Mucosa of descending colon (tissue), 3 donors: ENCODE measurements around the gene LRRC27. TPM values are rescaled to one million over a fixed set of nuclear protein-coding genes. Genes with fewer than 3 reads are reported as not detected.

ENCODE experiments used
- ATAC-seq: fragments of 200-7000 bp; cut with Tn5 transposase; one replicate; pipeline ENCODE4 v1.9.1; 2020; ENCODE audit warnings: mild to moderate bottlenecking, moderate library complexity
- DNase-seq, 3 donors: peaks; one replicate each; pipeline ENCODE4 v3.0.0-alpha.2; 2020
- H3K36me3 ChIP-seq: fragments of 200-600 bp; one replicate; pipeline ENCODE4 v1.8.0; 2021; ENCODE audit warnings: low read depth, mild to moderate bottlenecking
- H3K4me1 ChIP-seq: fragments of 200-600 bp; one replicate; pipeline ENCODE4 v1.8.0; 2021; ENCODE audit warnings: low read depth, mild to moderate bottlenecking
- H3K4me3 ChIP-seq: fragments of 200-600 bp; one replicate; pipeline ENCODE4 v1.8.0; 2021; ENCODE audit warnings: mild to moderate bottlenecking
- H3K9me3 ChIP-seq: fragments of 200-600 bp; one replicate; pipeline ENCODE4 v1.8.0; 2021; ENCODE audit warnings: mild to moderate bottlenecking
- intact Hi-C, 2 donors: fragments of 100-400 bp; cut with DNase I in 1 of 2; cut with micrococcal nuclease in 1 of 2; formaldehyde crosslinking; loops; one replicate each; pipeline versions ENCODE4 v1.11.0 to v1.11.1; 2022; cut with DNase I, micrococcal nuclease
- total RNA-seq, 3 donors: library from RNA; stranded (reverse); fragmentation: NEBNext Ultra II Directional in 2 of 3; extraction: Animal tissue kit (Norgen Biotek cat#: 25700) in 2 of 3; gene quantifications; one replicate each; pipeline versions ENCODE4 v1.2.1 to v1.2.4, GENCODE V29; 2021 to 2023
- TF ChIP-seq, protein P1 (sequence below): fragments of 200-600 bp; IDR thresholded peaks from one replicate; pipeline ENCODE4 v1.8.0; 2022; ENCODE audit warnings: antibody characterized with exemption, mild to moderate bottlenecking
- donor health status: DM: no; HTN: no; CAD: no; lungs with moderate emphysema.
- donor health status: DM: no; HTN: no; CAD: no.
- donor health status: DM: no; HTN: yes; CAD: no.

Gene LRRC27
- total RNA-seq, 3 donors from 2014 or later: 6.9 to 12.2 (median 11.1) TPM

GRCh38 chr10:132329565-132330485, 2.2 kb upstream of the LRRC27 start:
- ATAC-seq (no peak), DNase-seq (peak in 1 of 3 donors; percentile 30)
- H3K36me3 ChIP-seq: no peaks in the 10 kb centered on the region
- H3K4me3 ChIP-seq: no peak overlapping the region
- intact Hi-C loops: no loop called here
- peaks cover 10% of the 10 kb centered on the region for H3K4me1 ChIP-seq
- no peaks in the 10 kb centered on the region for H3K9me3 ChIP-seq
- TF ChIP-seq, protein P1, sequence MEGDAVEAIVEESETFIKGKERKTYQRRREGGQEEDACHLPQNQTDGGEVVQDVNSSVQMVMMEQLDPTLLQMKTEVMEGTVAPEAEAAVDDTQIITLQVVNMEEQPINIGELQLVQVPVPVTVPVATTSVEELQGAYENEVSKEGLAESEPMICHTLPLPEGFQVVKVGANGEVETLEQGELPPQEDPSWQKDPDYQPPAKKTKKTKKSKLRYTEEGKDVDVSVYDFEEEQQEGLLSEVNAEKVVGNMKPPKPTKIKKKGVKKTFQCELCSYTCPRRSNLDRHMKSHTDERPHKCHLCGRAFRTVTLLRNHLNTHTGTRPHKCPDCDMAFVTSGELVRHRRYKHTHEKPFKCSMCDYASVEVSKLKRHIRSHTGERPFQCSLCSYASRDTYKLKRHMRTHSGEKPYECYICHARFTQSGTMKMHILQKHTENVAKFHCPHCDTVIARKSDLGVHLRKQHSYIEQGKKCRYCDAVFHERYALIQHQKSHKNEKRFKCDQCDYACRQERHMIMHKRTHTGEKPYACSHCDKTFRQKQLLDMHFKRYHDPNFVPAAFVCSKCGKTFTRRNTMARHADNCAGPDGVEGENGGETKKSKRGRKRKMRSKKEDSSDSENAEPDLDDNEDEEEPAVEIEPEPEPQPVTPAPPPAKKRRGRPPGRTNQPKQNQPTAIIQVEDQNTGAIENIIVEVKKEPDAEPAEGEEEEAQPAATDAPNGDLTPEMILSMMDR: no peak

DNA sequence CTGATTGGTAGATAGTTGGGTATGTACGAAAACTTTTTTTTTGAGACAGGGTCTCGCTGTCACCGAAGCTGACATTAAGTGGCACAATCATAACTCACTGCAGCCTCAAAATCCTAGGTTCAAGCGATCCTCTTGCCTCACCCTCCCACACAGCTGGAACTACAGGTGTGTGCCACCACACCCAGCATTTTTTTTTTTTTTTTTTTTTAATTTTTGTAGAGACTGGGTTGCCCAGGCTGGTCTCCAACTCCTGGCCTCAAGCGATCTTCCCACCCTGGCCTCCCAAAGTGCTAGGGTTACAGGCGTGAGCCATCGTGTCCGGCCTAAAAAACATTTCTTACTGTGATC, 1.5 kb upstream of the LRRC27 start:
- H3K4me3 ChIP-seq: no peak overlapping the region
- ATAC-seq (no peak), DNase-seq (no peak)
- intact Hi-C loops: no loop called here
- H3K36me3 ChIP-seq: no peaks in the 10 kb centered on the region
- H3K4me1 ChIP-seq: peaks cover 10% of the 10 kb centered on the region
- no peaks in the 10 kb centered on the region for H3K9me3 ChIP-seq
- TF ChIP-seq, protein P1: no peak

DNA sequence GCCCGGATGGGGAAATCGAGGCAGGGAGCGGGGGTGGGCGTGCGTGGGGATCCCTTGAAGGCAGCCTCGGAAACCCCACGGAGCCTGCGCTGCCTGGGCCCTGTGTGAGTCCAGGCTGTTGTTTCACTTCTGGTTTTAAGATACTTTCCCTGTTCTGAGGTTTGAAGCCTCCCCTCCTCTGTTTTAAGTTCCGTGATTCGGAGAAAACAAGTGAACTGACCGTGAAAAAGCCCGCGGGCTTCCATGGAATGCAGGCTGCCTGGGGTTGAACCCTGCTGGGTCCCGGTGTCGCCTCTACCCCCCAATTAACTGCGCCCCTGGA, 401 bp downstream of the LRRC27 start:
- ATAC-seq (peak; percentile 39), DNase-seq (no peak)
- intact Hi-C loops: no loop called here
- H3K4me1 ChIP-seq: peaks cover 10% of the 10 kb centered on the region
- TF ChIP-seq, protein P1: no peak
- peak overlapping the region; percentile 41 for H3K4me3 ChIP-seq
- no peaks in the 10 kb centered on the region for H3K36me3 ChIP-seq
- no peaks in the 10 kb centered on the region for H3K9me3 ChIP-seq

- TF ChIP-seq, protein P1: no peak
- Histone ChIP-seq H3K4me1 (peaks cover 10% of the 10 kb centered on the region), H3K4me3 (no peak overlapping the region), H3K36me3 (no peaks in the 10 kb centered on the region), H3K9me3 (no peaks in the 10 kb centered on the region)
- no peak for ATAC-seq
- intact Hi-C loops: no loop called here
- no peak for DNase-seq
These were observed 1.4 kb downstream of the LRRC27 start for GRCh38 chr10:132333386-132333785.

GRCh38 chr10:132334631-132335188, 2.7 kb downstream of the LRRC27 start:
- TF ChIP-seq, protein P1: no peak
- Histone ChIP-seq H3K4me3 (no peak overlapping the region), H3K4me1 (peaks cover 10% of the 10 kb centered on the region), H3K36me3 (no peaks in the 10 kb centered on the region), H3K9me3 (no peaks in the 10 kb centered on the region)
- intact Hi-C loops: no loop called here
- DNase-seq: no peak
- no peak for ATAC-seq
